DMS53 treated with DMSO at 0.1 percent for 48 hours (cell line): ENCODE results near the gene OSGIN1.

Source experiments
- DNase-seq: peaks from one replicate; lab custom pipeline; 2025; ENCODE audit not compliant: unreplicated experiment; lab: John Stamatoyannopoulos, UW

The OSGIN1 gene, protein sequence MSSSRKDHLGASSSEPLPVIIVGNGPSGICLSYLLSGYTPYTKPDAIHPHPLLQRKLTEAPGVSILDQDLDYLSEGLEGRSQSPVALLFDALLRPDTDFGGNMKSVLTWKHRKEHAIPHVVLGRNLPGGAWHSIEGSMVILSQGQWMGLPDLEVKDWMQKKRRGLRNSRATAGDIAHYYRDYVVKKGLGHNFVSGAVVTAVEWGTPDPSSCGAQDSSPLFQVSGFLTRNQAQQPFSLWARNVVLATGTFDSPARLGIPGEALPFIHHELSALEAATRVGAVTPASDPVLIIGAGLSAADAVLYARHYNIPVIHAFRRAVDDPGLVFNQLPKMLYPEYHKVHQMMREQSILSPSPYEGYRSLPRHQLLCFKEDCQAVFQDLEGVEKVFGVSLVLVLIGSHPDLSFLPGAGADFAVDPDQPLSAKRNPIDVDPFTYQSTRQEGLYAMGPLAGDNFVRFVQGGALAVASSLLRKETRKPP

DNA sequence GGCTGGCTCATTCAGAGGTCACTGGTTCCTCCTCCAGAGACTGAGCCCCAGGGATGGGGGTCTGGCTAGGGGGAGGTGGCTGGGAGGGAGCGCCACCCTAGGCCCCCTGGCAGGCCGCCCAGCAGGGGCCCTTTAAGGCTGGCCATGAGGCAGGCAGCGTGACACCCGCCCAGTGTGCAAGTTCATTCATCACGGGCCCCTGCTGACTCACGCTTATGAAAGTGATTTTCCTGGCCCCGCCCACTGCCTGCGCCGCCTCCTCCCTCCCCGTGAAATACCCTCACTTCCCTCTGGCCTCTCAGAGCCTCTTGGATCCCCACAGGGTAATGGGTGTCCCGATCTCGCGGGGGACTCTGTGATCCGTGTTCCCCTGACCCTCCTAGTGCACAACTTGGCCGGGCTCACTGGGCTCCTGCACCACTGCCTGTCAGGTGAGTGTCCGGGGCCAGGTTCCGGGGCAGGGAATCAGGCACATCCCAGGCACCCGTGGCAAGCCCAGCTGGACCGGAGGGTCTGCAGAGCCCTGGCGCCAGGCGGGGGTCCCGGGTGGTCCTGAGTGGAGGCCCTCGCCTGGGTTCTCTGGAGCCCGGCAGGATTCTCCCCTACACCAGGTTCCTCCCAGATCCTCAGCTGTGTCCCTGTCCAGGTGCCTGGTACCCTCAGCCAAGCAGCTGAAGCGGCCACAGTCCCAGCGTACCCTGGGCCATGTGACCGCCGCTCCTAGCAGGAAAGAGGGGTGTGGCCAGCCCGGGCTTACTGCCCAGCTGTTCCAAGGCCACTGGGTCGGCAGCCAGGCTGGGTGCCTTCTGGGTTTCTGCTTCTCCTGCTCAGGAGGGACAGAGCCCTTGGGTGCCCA lies at the start of gene OSGIN1:
Gene OSGIN1, plus strand, starts transcription at position 301 of the 856 bp plus-strand sequence. CDS start 4,432 bp downstream, outside the sequence.
- DNase-seq: peak; percentile 77

DNA sequence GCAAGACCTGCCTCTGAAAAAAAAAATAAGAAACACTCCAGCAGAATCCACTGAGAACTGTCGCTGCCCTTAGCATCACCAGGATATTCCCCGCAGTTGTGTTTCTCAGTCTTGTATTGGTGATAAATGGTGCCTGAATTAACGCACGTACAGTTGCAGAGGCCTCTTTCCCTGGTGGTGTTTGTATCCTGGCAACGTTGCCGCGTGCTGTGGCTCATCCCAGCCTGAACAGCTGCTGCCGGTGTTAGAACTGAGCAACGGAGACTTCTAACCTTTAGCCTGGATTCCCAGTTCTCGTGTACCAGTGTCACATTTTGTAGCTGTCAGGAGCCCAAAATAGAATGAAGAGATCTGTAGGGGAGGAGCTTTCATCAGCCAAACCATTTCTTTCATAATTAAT lies 49.3 kb upstream of the OSGIN1 start:
- no peak for DNase-seq

GRCh38 chr16:83906683-83907082 lies 46.4 kb upstream of the OSGIN1 start:
- no peak for DNase-seq

GRCh38 chr16:83907111-83907510 lies 45.9 kb upstream of the OSGIN1 start:
- DNase-seq: no peak

GRCh38 chr16:83907631-83908250 lies 45.3 kb upstream of the OSGIN1 start:
- DNase-seq: no peak

DNA sequence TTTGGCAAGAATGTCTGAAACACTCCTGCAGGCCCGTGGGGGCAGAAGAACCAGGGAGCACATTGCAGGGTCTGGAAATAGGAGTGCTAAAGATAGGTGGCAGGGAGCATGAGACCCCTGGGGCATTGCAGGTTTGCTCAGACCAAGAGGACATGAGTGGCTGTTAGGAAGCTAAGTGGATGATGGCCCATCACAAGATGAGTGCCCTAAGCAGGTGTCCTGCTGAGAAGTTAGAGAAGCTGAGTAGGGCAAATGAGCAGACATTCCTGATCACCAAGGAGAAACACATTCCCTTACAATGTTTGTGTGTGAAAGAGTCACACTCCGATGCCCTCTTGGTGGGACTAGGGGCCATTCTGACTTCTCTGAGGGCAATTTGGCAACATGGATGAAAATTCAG lies 44.2 kb upstream of the OSGIN1 start:
- DNase-seq: no peak

DNA sequence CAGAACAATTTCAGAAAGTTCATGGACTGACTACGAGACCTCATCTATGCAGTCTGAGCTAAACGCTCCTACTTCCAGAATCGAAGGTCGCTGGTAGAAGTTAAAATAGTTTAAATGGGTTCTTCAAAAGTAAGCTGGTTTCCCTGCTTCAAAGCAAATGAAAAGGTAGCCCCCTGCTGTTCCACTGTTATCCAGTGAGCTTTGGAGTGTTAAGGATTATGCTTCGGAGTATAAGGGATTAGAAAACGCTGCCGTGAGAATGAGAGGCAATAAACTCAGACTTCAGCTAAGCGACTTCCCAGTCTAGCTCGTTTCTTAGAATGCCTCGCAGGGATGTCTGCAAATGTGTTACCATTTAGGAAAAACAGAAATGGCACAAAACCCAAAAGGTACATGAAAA lies 41.8 kb upstream of the OSGIN1 start:
- DNase-seq: no peak

DNA sequence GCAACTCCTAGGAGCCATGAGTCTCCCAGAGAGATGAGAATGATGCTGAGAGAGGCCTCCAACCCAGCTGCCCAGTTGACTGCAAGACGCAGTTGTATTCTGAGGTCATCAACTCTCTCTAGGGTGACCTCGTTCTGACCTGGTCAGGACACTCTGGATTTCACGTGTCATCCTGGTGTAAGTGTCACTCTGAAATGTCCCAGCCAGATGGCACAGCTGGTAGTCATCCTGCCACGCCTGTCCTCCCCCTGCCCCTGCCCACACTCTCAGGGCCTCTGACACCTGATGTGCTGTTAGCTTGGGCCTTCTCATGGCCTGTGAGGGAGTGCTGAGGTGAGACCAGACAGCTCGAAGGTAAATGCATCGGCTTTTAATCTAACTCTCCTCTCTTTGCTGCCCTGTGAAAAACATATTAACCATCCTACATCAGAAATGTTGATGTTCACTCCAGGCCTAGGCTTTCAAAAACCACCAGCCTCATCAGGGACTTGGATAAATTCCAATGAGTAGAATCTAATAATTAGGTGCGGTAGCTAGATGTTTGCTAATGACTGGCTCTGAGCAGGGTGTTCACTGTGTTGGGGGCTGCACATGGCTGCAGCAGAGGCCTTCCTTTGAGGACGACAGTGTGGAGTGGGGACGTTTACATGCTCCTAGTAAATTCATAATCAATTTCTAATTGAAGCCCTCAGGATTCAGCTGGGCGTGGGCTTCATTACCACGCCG lies 40.4 kb upstream of the OSGIN1 start:
- DNase-seq: no peak

DNA sequence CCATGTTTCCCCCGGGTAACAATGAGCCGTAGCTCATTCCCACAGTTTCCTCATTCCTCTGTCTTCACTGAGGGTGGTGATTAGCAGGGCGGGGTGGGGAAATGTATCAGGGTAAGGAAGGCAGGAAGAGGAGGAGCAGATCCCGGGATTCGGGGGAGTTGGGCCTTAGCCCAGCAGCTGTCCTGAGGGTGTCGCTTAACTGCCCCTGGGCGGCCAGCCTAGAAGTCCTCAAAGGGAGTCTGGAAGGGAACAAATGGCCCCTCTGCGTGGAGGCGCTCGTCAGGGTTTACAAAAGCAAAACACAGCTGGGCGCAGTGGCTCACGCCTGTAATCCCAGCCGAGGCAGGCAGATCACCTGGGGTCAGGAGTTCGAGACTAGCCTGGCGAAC lies 39.8 kb upstream of the OSGIN1 start:
- DNase-seq: no peak

GRCh38 chr16:83914091-83914710 lies 38.8 kb upstream of the OSGIN1 start:
- no peak for DNase-seq

- DNase-seq: no peak
Measured at GRCh38 chr16:83915081-83915480, 38.0 kb upstream of the OSGIN1 start.

- DNase-seq: no peak
Measured at GRCh38 chr16:83915491-83915890, 37.5 kb upstream of the OSGIN1 start.

DNA sequence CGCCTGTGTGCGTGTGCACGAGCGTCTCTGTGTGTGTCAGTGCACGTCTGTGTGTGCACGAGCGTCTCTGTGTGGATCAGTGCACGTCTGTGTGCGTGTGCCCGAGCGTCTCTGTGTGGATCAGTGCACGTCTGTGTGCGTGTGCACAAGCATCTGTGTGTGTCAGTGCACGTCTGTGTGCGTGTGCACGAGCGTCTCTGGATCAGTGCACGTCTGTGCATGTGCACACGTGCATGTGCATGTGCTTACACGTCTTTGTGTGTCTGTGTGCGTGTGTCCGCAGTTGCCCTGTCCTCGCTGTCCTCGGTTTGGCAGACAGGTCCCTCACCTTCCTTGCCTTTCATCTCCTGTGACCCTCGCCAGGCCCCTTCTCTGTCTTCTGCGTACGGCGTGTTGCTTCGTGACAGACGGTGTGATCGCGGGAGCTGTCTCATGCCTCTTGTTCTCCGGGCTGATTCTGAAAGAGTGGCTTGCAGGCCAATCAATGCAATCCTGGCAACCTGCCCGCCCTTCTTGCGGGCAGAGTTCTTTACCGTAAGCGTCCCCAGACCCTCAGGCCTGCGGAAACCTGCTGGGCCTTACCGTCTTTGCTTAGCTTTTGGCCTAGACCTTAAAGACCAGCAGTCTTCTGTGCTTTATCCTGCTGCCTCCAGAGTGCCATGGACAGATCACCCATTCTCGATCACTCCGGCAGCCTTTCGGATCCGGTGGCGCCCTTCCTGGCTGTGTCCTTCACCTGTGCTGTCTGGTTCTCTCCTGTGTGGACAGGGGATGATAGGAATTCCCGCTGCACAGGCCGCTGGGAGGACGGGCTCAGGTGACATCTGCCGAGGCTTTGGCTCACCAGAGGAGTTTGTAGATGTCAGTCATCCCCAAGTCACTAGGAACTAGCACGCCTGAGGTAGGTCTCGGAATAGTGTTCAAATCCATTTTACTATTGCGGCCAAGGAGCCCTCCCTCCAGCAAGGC lies 35.6 kb upstream of the OSGIN1 start:
- DNase-seq: no peak

DNA sequence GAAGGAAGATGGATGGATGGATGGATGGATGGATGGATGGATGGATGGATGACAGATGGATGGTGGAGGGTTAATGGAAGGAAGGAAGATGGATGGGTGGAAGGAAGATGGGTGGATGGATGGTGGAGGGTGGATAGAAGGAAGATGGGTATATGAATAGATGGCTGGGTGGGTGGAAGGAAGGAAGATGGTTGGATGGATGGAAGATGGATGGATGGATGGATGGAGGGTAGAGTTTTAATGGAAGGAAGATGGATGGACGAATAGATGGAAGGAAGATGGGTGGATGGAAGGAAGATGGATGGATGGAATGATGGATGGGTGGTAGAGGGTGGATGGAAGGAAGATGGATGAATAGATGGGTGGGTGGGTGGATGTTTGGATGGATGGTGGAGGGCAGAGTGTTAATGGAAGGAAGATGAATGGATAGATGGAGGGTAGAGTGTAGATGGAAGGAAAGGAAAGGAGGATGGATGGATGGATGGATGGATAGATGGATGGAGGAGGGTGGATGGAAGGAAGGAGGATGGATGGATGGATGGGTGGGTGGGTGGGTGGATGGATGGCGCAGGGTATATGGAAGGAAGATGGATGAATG lies 32.0 kb upstream of the OSGIN1 start:
- DNase-seq: no peak

DNA sequence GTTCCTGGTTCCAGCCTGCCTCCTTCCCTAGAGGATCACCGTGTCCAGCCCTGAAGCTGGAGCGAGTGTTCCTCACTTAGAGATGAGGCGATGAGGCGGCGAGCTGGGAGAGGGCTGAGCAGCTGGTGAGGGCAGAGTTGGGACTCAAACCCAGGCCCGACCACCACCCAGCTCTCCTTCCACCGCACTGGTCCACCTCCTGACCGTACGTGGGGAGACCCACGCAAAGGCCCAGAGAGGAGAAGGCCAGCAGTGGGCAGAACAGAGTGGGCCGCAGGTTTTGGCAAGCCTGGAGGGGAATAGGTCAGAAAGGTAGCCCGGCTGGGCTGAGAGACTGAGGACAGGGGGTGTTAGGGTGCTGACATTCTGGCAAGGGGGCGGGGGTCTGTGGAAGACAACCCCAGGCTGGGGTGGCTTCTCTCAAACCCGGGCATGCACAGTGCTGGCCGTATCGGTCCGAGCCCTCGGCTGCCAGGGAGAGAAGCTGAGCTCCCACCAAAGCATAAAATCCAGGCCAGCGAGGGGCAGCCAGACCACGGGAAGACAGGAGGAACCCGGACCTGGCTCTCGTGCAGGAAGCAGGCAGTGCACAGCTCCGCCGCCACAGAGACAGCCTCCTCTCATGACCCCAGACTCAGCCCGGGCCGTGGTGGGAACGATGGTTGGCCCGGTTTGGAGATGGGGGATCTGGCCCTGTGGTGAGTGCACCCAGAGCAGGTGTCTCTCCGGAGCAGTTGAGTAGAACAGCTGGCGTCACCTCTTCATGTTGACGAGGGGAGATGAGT lies 29.3 kb upstream of the OSGIN1 start:
- no peak for DNase-seq

- no peak for DNase-seq
Measured at GRCh38 chr16:83924686-83925085, 28.4 kb upstream of the OSGIN1 start.

- DNase-seq: no peak
Measured at GRCh38 chr16:83925095-83925905, 27.7 kb upstream of the OSGIN1 start.
